GM10266 (cell line): Measurements from ENCODE around the gene PLXNC1.

Experiments
- DNase-seq: peaks from one replicate; pipeline ENCODE4 v3.0.0; 2012; ENCODE audit errors: extremely low spot score
- TF ChIP-seq, protein P1 (sequence below): IDR thresholded peaks from 2 replicates; pipeline ENCODE4 v1.5.1; 2012; ENCODE audit warnings: mild to moderate bottlenecking, low read depth; ENCODE audit not compliant: control insufficient read depth, insufficient read depth; ENCODE audit errors: missing control alignments

The PLXNC1 gene

DNA sequence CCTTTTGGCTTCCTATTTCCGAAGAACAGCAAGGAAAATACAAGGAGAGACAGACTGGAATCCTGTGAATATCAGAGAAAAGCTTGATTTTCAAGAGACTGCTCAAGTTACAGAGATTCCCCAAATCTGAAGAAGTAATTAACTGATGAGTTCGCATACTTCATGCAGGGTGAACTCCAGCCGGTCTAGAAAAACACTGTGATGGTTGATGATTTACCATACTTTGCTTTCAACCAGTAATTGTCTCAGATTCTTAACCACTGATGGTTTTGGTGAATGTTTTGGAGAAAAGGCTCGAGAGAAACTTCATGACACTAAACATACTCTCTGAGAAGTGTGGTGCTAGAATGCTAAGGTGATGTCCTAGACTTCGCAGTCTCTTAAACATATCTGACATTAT lies 4.4 kb upstream of the PLXNC1 start:
- no peak for DNase-seq
- TF ChIP-seq, protein P1, sequence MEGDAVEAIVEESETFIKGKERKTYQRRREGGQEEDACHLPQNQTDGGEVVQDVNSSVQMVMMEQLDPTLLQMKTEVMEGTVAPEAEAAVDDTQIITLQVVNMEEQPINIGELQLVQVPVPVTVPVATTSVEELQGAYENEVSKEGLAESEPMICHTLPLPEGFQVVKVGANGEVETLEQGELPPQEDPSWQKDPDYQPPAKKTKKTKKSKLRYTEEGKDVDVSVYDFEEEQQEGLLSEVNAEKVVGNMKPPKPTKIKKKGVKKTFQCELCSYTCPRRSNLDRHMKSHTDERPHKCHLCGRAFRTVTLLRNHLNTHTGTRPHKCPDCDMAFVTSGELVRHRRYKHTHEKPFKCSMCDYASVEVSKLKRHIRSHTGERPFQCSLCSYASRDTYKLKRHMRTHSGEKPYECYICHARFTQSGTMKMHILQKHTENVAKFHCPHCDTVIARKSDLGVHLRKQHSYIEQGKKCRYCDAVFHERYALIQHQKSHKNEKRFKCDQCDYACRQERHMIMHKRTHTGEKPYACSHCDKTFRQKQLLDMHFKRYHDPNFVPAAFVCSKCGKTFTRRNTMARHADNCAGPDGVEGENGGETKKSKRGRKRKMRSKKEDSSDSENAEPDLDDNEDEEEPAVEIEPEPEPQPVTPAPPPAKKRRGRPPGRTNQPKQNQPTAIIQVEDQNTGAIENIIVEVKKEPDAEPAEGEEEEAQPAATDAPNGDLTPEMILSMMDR = no peak

DNA sequence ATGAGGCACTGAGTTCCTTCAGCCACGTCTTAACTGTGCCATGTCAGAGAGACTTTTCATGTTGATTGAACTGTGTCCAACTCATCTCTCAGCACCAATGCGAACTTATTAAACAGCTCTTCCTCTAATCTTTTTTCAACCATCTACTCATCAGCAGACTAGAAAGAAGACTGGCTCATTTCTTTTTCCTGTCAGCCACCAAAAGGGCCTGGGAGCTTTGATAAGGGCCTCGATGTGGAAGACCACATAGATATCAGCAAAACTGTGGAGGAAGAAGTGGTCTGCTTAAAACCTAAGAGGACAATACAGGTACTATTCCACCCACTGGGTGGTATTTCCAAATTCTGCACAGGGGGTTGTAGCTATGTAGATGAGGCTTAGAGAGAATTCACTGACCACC lies 3.6 kb upstream of the PLXNC1 start:
- TF ChIP-seq, protein P1 = no peak
- DNase-seq = no peak

DNA sequence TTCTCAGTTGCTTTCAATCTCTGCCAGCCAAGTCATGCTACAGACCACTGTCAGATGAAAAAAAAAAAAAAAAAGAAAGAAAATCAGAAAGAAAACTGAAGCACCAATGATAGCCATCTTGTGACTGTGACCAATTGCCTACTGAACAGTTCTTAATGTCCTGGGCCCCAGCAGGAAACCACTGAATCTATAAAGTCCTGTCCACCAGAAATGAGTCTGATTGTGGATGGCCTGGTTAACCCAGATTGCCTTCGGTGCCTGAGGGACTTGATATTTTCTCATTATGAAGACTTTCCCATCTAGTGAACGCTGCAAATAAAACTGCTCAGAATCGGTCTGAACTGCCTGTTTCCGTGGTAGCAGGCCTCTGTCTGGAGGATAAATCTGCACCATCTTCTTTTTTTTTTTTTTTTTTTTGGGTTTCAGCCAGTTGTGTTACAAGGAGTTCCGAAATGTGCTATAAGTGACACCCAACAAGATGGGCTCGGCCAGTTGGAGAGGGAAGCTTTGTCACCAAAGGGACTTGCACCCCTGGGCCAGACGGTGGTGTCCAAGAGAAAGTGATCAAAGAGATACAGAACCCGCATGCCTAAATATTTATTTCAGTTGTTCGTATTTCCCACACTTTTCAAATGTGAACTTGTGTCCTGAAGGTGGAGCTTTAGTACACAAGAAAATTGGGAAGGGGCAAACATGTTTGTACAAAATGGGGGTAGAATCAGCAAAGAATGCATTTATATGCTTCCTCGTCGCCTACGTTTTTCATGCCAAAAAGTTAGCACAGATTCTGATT lies 3.0 kb upstream of the PLXNC1 start:
- peak; percentile 56 for DNase-seq
- TF ChIP-seq, protein P1 = peak; percentile 25

DNA sequence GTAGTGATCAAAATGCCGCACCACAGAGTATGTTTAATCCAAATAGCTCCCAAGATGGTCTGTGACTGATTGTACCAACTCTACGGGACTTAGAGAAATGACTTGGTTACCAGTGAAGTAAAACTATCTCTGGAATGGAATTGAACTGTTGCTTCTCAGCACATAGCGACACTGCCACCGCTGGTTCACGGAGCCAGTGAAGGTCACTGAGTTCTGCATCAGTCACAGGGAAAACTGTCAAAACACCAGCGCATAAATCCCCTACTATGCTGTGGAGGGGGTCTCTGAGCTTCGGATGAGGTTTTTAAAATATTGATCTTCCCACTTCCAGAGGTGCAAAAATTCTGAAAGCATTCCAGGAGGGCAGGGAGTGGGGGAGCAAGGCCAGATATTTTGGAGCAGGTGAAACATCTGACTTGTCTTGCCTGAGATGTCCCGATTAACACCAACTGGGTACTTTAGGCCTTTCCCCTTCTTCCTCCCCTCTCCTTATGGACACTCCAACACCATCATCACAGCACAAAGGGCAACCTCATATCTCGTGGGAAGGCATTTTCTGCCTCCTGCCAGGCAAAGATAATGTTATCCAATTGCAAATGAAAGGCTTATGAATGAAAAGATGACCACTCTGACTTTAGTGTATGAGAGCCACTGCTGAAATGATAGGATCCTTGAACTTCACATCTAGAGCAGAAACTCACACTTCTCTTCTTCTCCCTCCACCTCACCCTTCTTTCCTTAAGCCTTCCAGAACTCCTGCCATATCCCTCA lies 2.0 kb upstream of the PLXNC1 start:
- TF ChIP-seq, protein P1 = no peak
- DNase-seq = no peak

DNA sequence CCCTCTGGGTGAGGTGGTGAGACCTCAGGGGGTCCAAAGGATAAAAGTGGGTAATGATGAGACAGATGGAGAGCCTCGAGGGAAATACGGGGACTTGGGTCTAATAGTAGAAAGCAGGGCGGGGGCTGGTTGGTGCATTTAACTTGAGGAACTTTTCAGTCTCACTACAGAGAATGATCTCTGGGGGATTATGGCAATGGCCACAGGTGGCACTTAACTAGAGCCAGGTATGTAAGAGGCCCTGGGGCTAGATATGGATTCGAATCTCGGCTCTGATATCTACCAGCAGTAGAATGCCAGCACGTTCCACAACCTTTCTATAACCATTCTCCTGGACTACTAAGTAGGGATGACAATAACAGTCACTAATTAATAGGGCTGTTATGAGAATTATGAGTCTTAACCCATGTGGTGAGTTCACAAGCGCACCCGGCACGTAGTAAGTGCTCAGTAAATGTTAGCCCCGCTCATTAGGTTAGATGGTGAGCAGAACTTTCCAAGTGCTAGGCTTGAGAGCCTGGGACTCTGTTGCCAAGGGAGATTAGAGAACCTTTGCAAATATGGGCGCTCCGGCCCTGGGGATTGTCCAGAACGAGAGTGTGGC lies 888 bp upstream of the PLXNC1 start:
- TF ChIP-seq, protein P1 = no peak
- DNase-seq = peak; percentile 49

DNA sequence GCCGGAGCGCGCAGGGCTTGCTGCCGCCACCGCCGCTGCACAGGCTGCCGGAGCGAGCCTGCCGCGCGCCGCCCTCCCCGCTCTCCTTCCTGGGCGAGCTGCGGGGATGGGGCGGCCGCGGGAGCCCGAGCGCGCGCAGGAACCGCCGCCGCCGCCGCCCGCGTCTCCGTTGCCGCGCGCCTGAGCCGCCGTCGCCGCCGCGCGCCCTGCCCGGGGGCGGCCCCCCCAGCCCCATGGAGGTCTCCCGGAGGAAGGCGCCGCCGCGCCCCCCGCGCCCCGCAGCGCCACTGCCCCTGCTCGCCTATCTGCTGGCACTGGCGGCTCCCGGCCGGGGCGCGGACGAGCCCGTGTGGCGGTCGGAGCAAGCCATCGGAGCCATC lies 352 bp downstream of the PLXNC1 start:
- DNase-seq = no peak
- TF ChIP-seq, protein P1 = no peak
